ENCODE results near the gene GALNT10.

GRCh38 chr5:154157483-154158378 is 32.8 kb upstream of the GALNT10 start:
- TF ChIP-seq JUN (IDR thresholded peaks at IDR 0.05) (no peak), REST (IDR thresholded peaks at IDR 0.05) (no peak)
